OCI-LY7 (cell line): ENCODE data around the gene RIN3.
A peak's percentile ranks its signal among the peaks of the same experiment; 100 is the strongest.

Source experiments
- EZH2phosphoT487 ChIP-seq: fragments of 200-600 bp; sonication (generic); IDR thresholded peaks from 2 replicates; pipeline ENCODE4 v1.6.1; 2018; ENCODE audit warnings: low read depth, borderline replicate concordance, mild to moderate bottlenecking, mixed run types, antibody characterized with exemption, low read length, moderate library complexity, mixed read lengths
- TF ChIP-seq, protein P1 (sequence below): fragments of 200-600 bp; sonication (generic); conservative IDR thresholded peaks from 2 replicates; pipeline ENCODE4 v1.5.1; 2014; ENCODE audit warnings: mild to moderate bottlenecking, antibody characterized with exemption, low read length, moderate library complexity, mixed read lengths

DNA sequence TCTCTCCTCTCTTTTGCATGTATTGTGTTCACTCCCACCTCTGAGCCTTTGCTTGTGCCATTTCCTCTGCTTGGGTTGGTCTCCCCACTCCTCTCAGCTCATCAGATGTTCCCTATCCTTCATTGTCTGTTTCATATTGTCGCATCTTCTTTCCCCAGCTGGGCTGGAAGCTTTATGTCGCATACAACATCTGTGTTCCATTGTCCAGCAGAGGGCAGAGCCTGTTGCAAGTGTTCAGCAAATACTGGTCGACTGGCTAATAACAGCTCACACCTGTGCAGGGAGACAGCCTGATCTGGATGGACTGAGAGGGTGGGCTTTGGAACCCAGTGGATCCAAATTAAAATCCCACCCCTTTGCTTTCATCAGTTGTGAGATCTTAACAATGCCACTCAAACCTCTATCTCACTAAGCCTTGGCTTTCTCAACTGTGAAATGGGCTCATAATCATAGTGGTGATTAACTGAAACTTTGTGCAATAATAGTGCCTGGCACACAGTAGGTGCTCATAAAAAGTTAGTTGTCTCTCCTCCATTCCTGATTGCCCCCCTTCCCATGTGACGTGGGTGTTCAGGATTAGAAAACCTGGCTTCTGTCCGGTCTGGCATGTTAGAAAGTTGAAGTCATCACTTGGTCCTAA is 75.8 kb downstream of the RIN3 start:
- TF ChIP-seq, protein P1, sequence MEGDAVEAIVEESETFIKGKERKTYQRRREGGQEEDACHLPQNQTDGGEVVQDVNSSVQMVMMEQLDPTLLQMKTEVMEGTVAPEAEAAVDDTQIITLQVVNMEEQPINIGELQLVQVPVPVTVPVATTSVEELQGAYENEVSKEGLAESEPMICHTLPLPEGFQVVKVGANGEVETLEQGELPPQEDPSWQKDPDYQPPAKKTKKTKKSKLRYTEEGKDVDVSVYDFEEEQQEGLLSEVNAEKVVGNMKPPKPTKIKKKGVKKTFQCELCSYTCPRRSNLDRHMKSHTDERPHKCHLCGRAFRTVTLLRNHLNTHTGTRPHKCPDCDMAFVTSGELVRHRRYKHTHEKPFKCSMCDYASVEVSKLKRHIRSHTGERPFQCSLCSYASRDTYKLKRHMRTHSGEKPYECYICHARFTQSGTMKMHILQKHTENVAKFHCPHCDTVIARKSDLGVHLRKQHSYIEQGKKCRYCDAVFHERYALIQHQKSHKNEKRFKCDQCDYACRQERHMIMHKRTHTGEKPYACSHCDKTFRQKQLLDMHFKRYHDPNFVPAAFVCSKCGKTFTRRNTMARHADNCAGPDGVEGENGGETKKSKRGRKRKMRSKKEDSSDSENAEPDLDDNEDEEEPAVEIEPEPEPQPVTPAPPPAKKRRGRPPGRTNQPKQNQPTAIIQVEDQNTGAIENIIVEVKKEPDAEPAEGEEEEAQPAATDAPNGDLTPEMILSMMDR: peak; percentile 72
- no peak for TF ChIP-seq EZH2phosphoT487
